Left lung (tissue), 10 donors: ENCODE results near the gene HPSE2. TPM values are rescaled to one million over a fixed set of nuclear protein-coding genes. Genes with fewer than 3 reads are reported as not detected.

Experiments used
- ATAC-seq: fragments of 200-7000 bp; cut with Tn5 transposase; one replicate; pipeline ENCODE4 v1.9.1; 2020; ENCODE audit warnings: moderate library complexity
- DNase-seq, 4 donors: peaks; one replicate each; pipeline ENCODE4 v3.0.0-alpha.2; 2013 to 2020
- H3K27ac ChIP-seq, 2 donors: fragments of 200-600 bp; sonication (generic) in 1 of 2; one replicate each; pipeline versions ENCODE4 v1.5.0 to v1.8.0; 2020 to 2021
- H3K27me3 ChIP-seq, 2 donors: fragments of 200-600 bp; sonication (generic) in 1 of 2; one replicate each; pipeline versions ENCODE4 v1.5.0 to v1.8.0; 2020 to 2021
- H3K36me3 ChIP-seq, 2 donors: fragments of 200-600 bp; sonication (generic) in 1 of 2; one replicate each; pipeline versions ENCODE4 v1.5.0 to v1.8.0; 2020 to 2021
- H3K4me1 ChIP-seq, 2 donors: fragments of 200-600 bp; one replicate each; pipeline ENCODE4 v1.8.0; 2021
- H3K4me3 ChIP-seq, 2 donors: fragments of 200-600 bp; sonication (generic) in 1 of 2; one replicate each; pipeline versions ENCODE4 v1.5.0 to v1.8.0; 2020 to 2021; ENCODE audit warnings: mild to moderate bottlenecking in 1 of 2
- H3K9me3 ChIP-seq, 2 donors: fragments of 200-600 bp; sonication (generic) in 1 of 2; one replicate each; pipeline versions ENCODE4 v1.5.0 to v1.8.0; 2020 to 2021
- CTCF ChIP-seq, 2 donors: fragments of 200-600 bp; sonication (generic) in 1 of 2; IDR thresholded peaks; one replicate each; pipeline versions ENCODE4 v1.5.0 to v1.8.0; 2021; ENCODE audit warnings: antibody characterized with exemption in 2 of 2
- intact Hi-C, 2 donors: fragments of 100-400 bp; cut with DNase I; formaldehyde crosslinking; loops; one replicate each; pipeline versions ENCODE4 v1.11.2 to v1.14.2; 2022
- polyA plus RNA-seq, 6 donors: library from polyadenylated mRNA; unstranded; fragments of 120-200 nt; gene quantifications; one replicate each; pipeline ENCODE4 v1.2.1, GENCODE V29; 2013; ENCODE audit not compliant: insufficient read length in 6 of 6
- total RNA-seq, 2 donors: library from RNA; stranded (reverse); fragmentation: NEBNext Ultra II Directional; extraction: Animal tissue kit (Norgen Biotek cat#: 25700); gene quantifications; one replicate each; pipeline ENCODE4 v1.2.1, GENCODE V29; 2021
- donor health status: DM: no; HTN: yes; CAD: no.
- donor health status: DM: no; HTN: no; CAD: no.

The HPSE2 gene
- total and polyA plus RNA-seq, 8 donors = 0.50 to 20.4 (median 12.1) TPM

DNA sequence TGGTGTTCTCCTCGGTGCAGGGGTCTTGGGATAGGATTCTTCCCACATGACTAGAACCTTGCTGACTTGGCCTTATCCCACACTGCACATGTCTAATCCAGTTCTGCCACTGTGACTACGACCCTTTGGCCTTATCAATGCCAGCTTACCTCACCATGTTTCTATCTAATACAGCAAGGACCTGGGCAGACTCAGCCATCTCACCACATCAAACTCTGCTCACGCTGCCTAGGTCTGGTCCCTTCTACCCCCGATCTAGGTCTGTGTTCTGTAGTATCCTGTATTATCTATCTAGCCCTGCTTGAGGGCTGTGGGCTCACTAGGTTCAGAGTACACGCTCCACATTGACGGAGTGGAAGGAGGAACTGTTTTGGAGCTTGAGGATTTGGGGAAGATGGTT lies 282.4 kb downstream of the HPSE2 start:
- no peak for ATAC-seq
- intact Hi-C loops = no loop called here
- H3K4me3 ChIP-seq = no peak overlapping the region
- H3K27me3 ChIP-seq = no peaks in the 10 kb centered on the region
- H3K9me3 ChIP-seq = no peaks in the 10 kb centered on the region
- no peaks in the 10 kb centered on the region for H3K36me3 ChIP-seq
- no peak overlapping the region for H3K27ac ChIP-seq
- no peak for TF ChIP-seq CTCF (IDR thresholded peaks at IDR 0.05)
- no peak for DNase-seq
- no peaks in the 10 kb centered on the region for H3K4me1 ChIP-seq

DNA sequence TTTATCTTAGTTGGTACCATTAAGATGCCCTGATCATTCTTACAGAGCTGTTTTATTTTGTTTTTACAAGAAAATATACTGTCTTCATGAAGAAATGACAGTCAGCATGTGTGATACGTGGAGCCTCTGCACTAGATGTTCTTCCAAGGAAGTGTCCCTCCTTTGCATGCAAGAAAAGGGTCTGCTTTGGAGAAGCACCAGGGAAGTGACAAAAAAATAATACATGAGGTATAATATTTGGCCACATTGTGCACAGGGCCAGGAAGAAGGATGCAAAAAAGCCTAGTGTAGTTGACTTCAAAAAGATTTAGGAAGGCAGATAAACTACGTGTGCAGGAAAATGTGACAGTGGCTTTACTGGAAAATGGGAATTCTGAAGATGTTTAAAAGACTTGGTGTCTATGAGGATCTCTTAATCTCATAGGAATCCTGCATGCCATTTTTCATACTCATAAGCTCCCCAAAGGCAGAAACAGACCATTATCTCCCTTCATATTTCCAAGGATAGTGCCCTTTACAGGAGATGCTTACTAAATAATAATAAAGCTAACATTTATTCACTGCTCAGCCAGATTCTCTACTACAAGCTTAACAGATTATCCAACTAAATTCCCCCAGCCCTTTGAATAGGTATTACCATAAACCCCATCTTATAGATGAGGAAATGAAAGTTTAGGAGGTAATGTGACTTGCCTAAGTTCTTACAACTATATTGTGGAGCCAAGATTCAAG lies 284.2 kb downstream of the HPSE2 start:
- ATAC-seq (no peak), DNase-seq (peak in 1 of 4 donors; percentile 64)
- Histone ChIP-seq H3K27ac (no peak overlapping the region), H3K36me3 (no peaks in the 10 kb centered on the region), H3K27me3 (no peaks in the 10 kb centered on the region), H3K9me3 (peaks cover 0 to 7% of the 10 kb centered on the region in 2 donors), H3K4me3 (no peak overlapping the region), H3K4me1 (no peaks in the 10 kb centered on the region)
- TF ChIP-seq CTCF (IDR thresholded peaks at IDR 0.05) = no peak
- intact Hi-C loops = no loop called here

- Histone ChIP-seq H3K4me1 (no peaks in the 10 kb centered on the region), H3K9me3 (peaks cover 0 to 7% of the 10 kb centered on the region in 2 donors), H3K36me3 (no peaks in the 10 kb centered on the region), H3K4me3 (no peak overlapping the region), H3K27ac (no peak overlapping the region), H3K27me3 (no peaks in the 10 kb centered on the region)
- TF ChIP-seq CTCF (IDR thresholded peaks at IDR 0.05) = no peak
- intact Hi-C loops = no loop called here
- ATAC-seq (no peak), DNase-seq (no peak)
These were observed 285.5 kb downstream of the HPSE2 start for GRCh38 chr10:98950106-98950505.

- Histone ChIP-seq H3K4me1 (no peaks in the 10 kb centered on the region), H3K27me3 (no peaks in the 10 kb centered on the region), H3K4me3 (no peak overlapping the region), H3K27ac (no peak overlapping the region), H3K9me3 (peaks cover 0 to 7% of the 10 kb centered on the region in 2 donors), H3K36me3 (no peaks in the 10 kb centered on the region)
- ATAC-seq = no peak
- DNase-seq = no peak
- intact Hi-C loops = no loop called here
- TF ChIP-seq CTCF (IDR thresholded peaks at IDR 0.05) = no peak
These were observed 286.3 kb downstream of the HPSE2 start for GRCh38 chr10:98949306-98949705.

DNA sequence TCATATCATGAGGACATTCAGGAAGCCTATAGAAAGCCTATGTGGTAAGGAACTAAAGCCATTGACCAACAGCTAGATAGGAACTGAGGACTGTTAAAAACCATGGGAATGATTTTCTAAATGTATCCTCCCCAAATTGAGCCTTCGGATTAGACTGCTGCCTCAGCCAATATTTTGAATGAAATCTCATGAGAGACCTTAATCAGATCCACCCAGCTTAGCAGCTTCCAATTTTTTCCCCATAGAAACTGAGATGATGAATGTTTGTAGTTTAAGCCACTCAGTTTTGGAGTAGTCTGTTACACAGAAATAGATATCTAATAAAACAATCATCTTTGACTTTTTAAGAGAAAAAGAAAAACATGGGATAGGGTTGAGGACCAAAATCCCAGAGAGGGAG lies 292.0 kb downstream of the HPSE2 start:
- ATAC-seq = no peak
- no peaks in the 10 kb centered on the region for H3K27me3 ChIP-seq
- no peak for TF ChIP-seq CTCF (IDR thresholded peaks at IDR 0.05)
- peaks cover 0 to 9% of the 10 kb centered on the region in 2 donors for H3K9me3 ChIP-seq
- no peak overlapping the region for H3K27ac ChIP-seq
- no peaks in the 10 kb centered on the region for H3K4me1 ChIP-seq
- H3K4me3 ChIP-seq = no peak overlapping the region
- H3K36me3 ChIP-seq = no peaks in the 10 kb centered on the region
- no peak for DNase-seq
- intact Hi-C loops = no loop called here
